Pancreas (tissue), 10 donors: Measurements from ENCODE around the gene HOXA3. TPM values are rescaled to one million over a fixed set of nuclear protein-coding genes. Genes with fewer than 3 reads are reported as not detected.

Experiments used
- ATAC-seq, 4 donors: fragments of 200-7000 bp; cut with Tn5 transposase; one replicate each; pipeline versions ENCODE4 v1.8.0 to v1.9.1; 2020; ENCODE audit warnings: mild to moderate bottlenecking in 4 of 4, moderate library complexity in 4 of 4
- DNase-seq, 6 donors: peaks; one replicate each; pipeline ENCODE4 v3.0.0-alpha.2; 2020
- FAIRE-seq: peaks from 2 replicates; lab custom pipeline; 2012; peaks lifted over from hg19 to GRCh38; lab: Jason Lieb, UNC
- H3K27ac ChIP-seq, 4 donors: fragments of 200-600 bp; sonication (generic); 1 replicate in 3 of 4; 2 replicates in 1 of 4; pipeline versions ENCODE4 v1.5.0 to v1.8.0; 2020
- H3K27me3 ChIP-seq, 4 donors: fragments of 200-600 bp; one replicate each; pipeline ENCODE4 v1.8.0; 2021
- H3K36me3 ChIP-seq, 3 donors: fragments of 200-600 bp; sonication (generic) in 1 of 3; one replicate each; pipeline versions ENCODE4 v1.5.0 to v1.8.0; 2020 to 2021
- H3K4me1 ChIP-seq, 3 donors: fragments of 200-600 bp; one replicate each; pipeline ENCODE4 v1.8.0; 2021
- H3K4me3 ChIP-seq, 4 donors: fragments of 200-600 bp; sonication (generic) in 2 of 4; one replicate each; pipeline versions ENCODE4 v1.5.0 to v1.8.0; 2020 to 2021
- H3K9me3 ChIP-seq, 4 donors: fragments of 200-600 bp; one replicate each; pipeline ENCODE4 v1.8.0; 2021
- WGBS, 2 donors: extraction: QIAGEN DNeasy Blood & Tissue Kit; methylation state at CpG; one replicate each; pipeline ENCODE4 v1.1.7; 2013; 5-methylcytosine and 5-hydroxymethylcytosine counted together
- intact Hi-C, 3 donors: fragments of 100-400 bp; cut with DNase I; formaldehyde crosslinking; loops; one replicate each; pipeline versions ENCODE4 v1.11.1 to v1.14.2; 2022
- microRNA-seq, 2 donors: library from miRNA; unstranded; fragments of <30 nt; microRNA quantifications; one replicate each; pipeline versions ENCODE4 to v1.1.0, GENCODE V29; 2019 to 2020
- polyA plus RNA-seq, 2 donors: library from polyadenylated mRNA; stranded (reverse); fragments of 200-250 nt; gene quantifications; one replicate each; pipeline ENCODE4 v1.2.3, GENCODE V29; 2013
- total RNA-seq, 6 donors: library from RNA; stranded (reverse); fragmentation: NEBNext Ultra II Directional in 4 of 6; extraction: Animal tissue kit (Norgen Biotek cat#: 25700) in 4 of 6; gene quantifications; one replicate each; pipeline versions ENCODE4 v1.2.1 to v1.2.4, GENCODE V29; 2021 to 2023
- TF ChIP-seq, protein P1 (sequence below), 4 donors: fragments of 200-600 bp; sonication (generic) in 3 of 4; IDR thresholded peaks; one replicate each; pipeline versions ENCODE4 v1.5.0 to v1.8.0; 2021; ENCODE audit warnings: antibody characterized with exemption in 4 of 4
- donor health status: healthy with polysubstance abuse.
- donor health status: DM: no; HTN: no; CAD: no; lungs with moderate emphysema.
- donor health status: DM: no; HTN: no; CAD: no.
- donor health status: control.
- donor health status: control.
- donor health status: Bipolar disorder and iron deficiency.
- donor health status: DM: yes; HTN: yes; CAD: no.
- donor health status: DM: no; HTN: no; CAD: no.
- donor health status: DM: no; HTN: no; CAD: no.
- donor health status: DM: yes; HTN: yes; CAD: no.

The HOXA3 gene
- total and polyA plus RNA-seq, 8 donors, result 0.13 to 1.9 (median 0.43) TPM; not detected in 1

DNA sequence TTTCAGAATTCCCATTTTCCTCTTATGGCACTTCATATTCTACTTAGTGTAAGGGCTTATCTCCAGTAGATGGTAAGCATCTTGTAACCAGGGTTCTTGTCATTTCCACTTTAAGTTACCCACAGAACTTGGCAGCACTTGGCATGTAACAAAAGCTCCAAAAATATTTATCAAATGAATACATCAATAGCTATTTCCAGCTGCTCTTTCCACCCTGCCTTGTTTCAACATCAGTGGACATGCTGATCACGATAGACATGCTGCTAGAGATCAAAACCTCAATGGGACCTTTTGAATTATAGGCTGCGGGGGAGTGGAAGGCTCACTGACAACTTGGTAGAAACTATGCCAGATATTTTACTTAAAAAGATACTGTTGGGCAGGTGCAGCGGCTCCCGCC is 89.4 kb downstream of the HOXA3 start:
- intact Hi-C loops, result no loop called here
- Histone ChIP-seq H3K27me3 (no peaks in the 10 kb centered on the region), H3K36me3 (no peaks in the 10 kb centered on the region), H3K27ac (no peak overlapping the region), H3K4me1 (no peaks in the 10 kb centered on the region), H3K4me3 (no peak overlapping the region), H3K9me3 (no peaks in the 10 kb centered on the region)
- ATAC-seq (no peak), DNase-seq (no peak), FAIRE-seq (no peak)
- TF ChIP-seq, protein P1, sequence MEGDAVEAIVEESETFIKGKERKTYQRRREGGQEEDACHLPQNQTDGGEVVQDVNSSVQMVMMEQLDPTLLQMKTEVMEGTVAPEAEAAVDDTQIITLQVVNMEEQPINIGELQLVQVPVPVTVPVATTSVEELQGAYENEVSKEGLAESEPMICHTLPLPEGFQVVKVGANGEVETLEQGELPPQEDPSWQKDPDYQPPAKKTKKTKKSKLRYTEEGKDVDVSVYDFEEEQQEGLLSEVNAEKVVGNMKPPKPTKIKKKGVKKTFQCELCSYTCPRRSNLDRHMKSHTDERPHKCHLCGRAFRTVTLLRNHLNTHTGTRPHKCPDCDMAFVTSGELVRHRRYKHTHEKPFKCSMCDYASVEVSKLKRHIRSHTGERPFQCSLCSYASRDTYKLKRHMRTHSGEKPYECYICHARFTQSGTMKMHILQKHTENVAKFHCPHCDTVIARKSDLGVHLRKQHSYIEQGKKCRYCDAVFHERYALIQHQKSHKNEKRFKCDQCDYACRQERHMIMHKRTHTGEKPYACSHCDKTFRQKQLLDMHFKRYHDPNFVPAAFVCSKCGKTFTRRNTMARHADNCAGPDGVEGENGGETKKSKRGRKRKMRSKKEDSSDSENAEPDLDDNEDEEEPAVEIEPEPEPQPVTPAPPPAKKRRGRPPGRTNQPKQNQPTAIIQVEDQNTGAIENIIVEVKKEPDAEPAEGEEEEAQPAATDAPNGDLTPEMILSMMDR (IDR thresholded peaks at IDR 0.05), result no peak
- 81 to 85% methylated on average over 4 of the region's 4 CpGs for WGBS, 2 donors

Small RNA genes lying within 50 kb of the gene (microRNA-seq; reads per million reads assigned to microRNA genes)
- 4.6 to 54.5 reads per million in 2 donors for gene MIR196B

Other genes with a start within 250 kb of the HOXA3 start
- under 1 TPM in 2 of 6 donors, not detected in 4; 0.12 to 0.16 TPM for gene HOXA1, start 56.6 kb downstream of the HOXA3 start, total RNA-seq
- gene HOXA1, start 56.6 kb downstream of the HOXA3 start, polyA plus RNA-seq, result under 1 TPM in 1 of 2 donors, not detected in 1; 0.05 TPM
- gene HOXA2, start 49.9 kb downstream of the HOXA3 start, total RNA-seq, result under 1 TPM in 5 of 6 donors, not detected in 1; 0.09 to 0.53 (median 0.12) TPM
- gene HOXA2, start 49.9 kb downstream of the HOXA3 start, polyA plus RNA-seq, result under 1 TPM; 0.27 to 0.28 TPM
- gene HOXA4, start 21.8 kb downstream of the HOXA3 start, total RNA-seq, result under 1 TPM; 0.19 to 0.98 (median 0.25) TPM
- 1 to 10 TPM; 1.9 to 2.4 TPM for gene HOXA4, start 21.8 kb downstream of the HOXA3 start, polyA plus RNA-seq
- 1 to 10 TPM in 1 of 6 donors, under 1 TPM in 4, not detected in 1; 0.24 to 1.4 (median 0.76) TPM for gene HOXA5, start 8.9 kb downstream of the HOXA3 start, total RNA-seq
- 1 to 10 TPM in 1 of 2 donors, under 1 TPM in 1; 0.95 to 1.2 TPM for gene HOXA5, start 8.9 kb downstream of the HOXA3 start, polyA plus RNA-seq
- gene HOXA6, start 4.8 kb downstream of the HOXA3 start, total RNA-seq, result under 1 TPM in 1 of 6 donors, not detected in 5; 0.34 TPM
- under 1 TPM in 1 of 2 donors, not detected in 1; 0.12 TPM for gene HOXA6, start 4.8 kb downstream of the HOXA3 start, polyA plus RNA-seq
- gene HOXA7, start 4.1 kb upstream of the HOXA3 start, total RNA-seq, result under 1 TPM in 3 of 6 donors, not detected in 3; 0.06 to 0.19 (median 0.17) TPM
- gene HOXA7, start 4.1 kb upstream of the HOXA3 start, polyA plus RNA-seq, result under 1 TPM; 0.15 to 0.49 TPM
- under 1 TPM in 1 of 6 donors, not detected in 5; 0.13 TPM for gene HOXA9, start 13.0 kb upstream of the HOXA3 start, total RNA-seq
- under 1 TPM in 1 of 2 donors, not detected in 1; 0.09 TPM for gene HOXA9, start 13.0 kb upstream of the HOXA3 start, polyA plus RNA-seq
- under 1 TPM in 4 of 6 donors, not detected in 2; 0.09 to 0.18 (median 0.14) TPM for gene HOXA10, start 21.7 kb upstream of the HOXA3 start, total RNA-seq
- gene HOXA10, start 21.7 kb upstream of the HOXA3 start, polyA plus RNA-seq, result not detected
- gene HOXA11, start 32.6 kb upstream of the HOXA3 start, total RNA-seq, result not detected
- not detected for gene HOXA11, start 32.6 kb upstream of the HOXA3 start, polyA plus RNA-seq
- under 1 TPM in 1 of 6 donors, not detected in 5; 0.03 TPM for gene HOXA13, start 47.5 kb upstream of the HOXA3 start, total RNA-seq
- gene HOXA13, start 47.5 kb upstream of the HOXA3 start, polyA plus RNA-seq, result not detected
- not detected for gene EVX1, start 90.2 kb upstream of the HOXA3 start, total RNA-seq
- gene EVX1, start 90.2 kb upstream of the HOXA3 start, polyA plus RNA-seq, result under 1 TPM in 1 of 2 donors, not detected in 1; 0.05 TPM